Fibroblast of peridontal ligament (primary cell): ENCODE measurements around the gene PTPRD.
"Not testable (repeated sequence)": the region's sequence is repeated elsewhere in the genome, so short reads cannot be mapped to it uniquely, and the experiment has no call there.

Source experiments
- DNase-seq: peaks from one replicate; pipeline ENCODE4 v3.0.0-alpha.2; 2010; ENCODE audit errors: extremely low read depth

Gene PTPRD

DNA sequence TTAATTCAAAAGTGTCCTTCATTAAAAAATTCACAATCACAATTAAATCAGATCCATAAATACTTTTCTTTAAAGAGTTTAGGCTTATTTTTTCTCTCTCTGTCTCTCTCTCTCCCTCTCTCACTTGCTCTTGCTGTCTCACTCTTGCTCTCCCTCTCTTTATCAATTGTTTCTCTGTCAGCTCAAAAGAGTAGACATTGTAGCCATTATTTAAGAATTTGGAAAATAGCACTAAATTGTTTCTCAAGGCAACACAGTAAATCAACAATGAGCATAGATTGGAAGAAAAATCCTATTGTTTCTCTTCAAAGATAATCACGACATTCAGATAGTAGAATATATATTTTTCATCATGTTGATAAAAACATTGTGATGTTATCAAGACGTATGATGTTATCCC, 1114.0 kb downstream of the PTPRD start:
- DNase-seq, result no peak

DNA sequence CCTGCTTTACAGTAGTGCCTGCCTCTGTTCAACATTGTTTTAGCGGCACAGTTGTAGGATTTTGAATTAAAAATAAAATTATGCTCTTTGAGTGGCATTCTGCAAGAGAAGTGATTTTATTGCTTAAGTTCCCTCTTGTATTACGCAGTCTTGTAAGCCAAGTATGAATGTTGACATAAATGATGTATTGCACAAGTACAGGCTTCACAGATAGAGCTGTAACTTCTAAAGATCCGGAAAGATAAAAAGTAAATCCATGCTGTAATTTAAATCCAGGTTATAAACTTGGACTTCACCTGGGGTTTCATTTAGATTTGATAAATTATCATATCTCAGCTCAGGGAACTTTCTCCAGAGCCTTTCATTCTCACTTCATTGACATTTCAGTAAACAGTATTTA, 1114.7 kb downstream of the PTPRD start:
- DNase-seq, result no peak

DNA sequence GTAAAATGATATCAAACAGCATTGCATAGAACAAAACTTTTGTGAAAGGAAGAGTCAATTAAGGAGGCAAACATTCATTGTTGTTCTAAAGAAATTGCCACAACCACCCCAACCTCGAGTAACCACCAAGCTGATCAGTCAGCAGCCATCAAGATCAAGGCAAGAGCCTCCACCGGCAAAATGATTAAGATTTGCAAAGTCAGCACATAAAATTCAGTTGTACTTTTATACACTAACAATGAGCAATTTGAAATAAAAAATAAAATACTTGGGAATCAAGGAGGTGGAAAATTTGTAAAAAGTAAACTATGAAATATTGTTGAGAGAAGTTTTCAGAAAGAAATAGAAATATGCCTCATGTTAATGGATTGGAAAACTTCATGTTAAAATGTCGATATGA, 1118.5 kb downstream of the PTPRD start:
- DNase-seq, result no peak

DNA sequence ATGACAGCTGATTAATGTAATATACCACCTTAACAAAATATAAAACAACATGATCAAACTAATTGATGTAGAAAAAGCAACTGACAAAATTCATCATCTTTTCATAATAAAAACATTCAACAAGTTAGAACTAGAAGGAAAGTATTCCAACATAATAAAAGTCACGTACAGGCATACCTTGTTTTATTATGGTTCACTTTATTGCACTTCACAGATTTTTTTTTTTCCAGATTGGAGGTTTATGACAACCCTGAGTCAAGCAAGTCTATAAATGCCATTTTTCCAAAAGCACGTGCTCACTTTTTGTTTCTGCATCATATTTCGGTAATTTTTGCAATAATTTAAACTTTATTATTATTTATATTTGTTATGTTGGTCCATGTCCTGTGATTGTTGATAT, 1120.3 kb downstream of the PTPRD start:
- DNase-seq, result no peak

DNA sequence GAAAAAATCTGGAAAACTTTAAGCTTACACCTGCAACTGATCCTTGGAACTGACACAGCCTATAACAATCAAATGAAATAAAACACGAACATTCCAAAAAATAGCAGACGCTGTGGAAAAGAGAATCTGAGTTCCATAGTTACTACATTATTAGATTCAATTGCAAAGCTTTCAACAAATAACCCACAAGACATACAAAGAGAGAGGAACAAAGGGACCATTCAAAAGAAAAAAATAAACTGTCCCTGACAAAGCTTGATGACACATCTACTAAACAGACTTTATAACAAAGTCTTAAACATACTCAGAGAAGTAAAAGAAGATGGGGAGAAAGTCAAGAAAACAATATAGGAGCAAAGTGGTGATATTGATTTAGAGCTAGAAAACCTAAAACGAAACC, 1123.6 kb downstream of the PTPRD start:
- no peak for DNase-seq

DNA sequence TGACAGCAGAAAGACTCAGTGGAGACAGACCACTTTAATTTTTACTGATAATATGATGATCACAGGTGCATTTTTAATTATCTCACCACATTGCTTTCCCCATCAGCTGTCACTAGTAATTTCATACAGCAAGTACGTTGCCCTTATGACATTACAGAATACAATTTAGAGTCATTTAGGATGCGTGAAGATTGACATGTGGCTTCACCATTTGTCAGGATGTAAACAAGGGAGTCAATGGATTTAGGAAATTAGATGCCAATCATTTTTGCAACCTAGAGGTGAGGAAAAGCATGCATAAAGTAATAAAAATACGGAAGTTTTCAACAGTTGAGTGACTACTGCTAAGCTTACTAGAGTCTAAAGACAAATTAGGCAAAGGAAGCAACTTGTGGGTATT, 1129.6 kb downstream of the PTPRD start:
- DNase-seq, result no peak

DNA sequence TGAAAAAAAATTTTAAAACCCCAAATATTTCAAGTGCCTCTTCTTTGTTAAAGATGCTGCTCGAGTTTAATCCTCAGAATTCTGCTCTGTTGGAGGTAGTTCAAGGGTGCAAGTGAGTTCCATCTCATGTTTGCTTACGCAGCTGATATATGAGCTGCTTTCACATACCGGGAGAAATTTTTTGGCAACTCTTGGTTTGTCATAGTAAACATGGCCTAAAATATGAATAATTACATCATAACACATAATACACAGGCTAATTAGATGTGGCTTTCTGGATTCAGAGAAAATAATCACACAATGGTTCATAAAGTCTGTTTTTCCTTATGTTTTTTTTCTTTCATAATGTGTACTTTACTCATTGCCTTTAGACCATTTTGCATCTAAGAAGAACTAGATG, 1134.1 kb downstream of the PTPRD start:
- DNase-seq, result no peak

DNA sequence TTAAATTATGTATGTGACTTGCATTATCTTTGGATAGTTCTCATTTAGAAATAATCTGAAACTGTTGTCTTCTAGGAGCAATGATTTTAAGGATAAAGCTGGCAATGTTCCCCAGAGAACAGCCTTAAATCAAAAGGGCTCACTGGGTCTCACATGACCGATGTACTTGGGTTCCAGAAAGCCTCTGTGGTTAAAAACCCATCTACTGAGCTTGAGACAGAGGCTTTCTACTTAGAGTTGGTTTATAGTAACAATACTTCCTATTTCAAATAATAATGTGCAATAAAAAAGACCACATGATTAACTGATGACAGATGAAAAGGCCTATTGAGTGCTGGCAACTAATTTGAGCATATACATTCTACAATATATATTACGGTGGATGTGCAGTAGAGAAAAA, 1143.5 kb downstream of the PTPRD start:
- DNase-seq, result no peak

DNA sequence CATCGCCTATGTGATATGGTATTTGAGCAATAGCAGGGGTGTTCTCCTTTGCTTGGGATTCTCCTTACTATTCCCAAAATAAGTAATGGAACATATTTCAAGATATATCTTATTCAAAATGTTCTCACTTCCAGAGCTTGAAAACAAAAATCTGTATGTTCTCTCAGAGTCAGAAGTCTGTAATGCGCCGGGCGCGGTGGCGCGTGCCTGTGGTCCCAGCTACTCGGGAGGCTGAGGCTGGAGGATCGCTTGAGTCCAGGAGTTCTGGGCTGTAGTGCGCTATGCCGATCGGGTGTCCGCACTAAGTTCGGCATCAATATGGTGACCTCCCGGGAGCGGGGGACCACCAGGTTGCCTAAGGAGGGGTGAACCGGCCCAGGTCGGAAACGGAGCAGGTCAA, 1170.9 kb downstream of the PTPRD start:
- DNase-seq, result not testable (repeated sequence)

DNA sequence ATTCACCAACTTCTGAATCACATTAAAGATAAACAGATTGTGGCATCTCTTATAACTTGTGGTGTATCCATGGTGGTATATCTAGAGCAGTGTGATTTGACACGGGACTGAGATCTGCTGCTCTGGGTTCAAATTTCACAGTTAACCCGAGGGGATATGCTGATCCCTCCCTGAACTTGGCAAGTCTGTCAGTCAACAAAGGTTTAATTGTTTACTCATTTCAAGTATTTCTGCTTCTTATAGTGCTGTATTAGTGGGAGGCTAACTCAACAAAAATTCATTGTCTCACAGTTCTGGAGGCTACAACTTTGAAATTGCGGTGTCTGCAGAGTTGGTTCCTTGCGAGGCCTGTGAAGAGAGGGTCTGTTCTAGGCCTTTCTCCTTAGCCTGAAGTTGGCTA, 1175.2 kb downstream of the PTPRD start:
- DNase-seq, result no peak

DNA sequence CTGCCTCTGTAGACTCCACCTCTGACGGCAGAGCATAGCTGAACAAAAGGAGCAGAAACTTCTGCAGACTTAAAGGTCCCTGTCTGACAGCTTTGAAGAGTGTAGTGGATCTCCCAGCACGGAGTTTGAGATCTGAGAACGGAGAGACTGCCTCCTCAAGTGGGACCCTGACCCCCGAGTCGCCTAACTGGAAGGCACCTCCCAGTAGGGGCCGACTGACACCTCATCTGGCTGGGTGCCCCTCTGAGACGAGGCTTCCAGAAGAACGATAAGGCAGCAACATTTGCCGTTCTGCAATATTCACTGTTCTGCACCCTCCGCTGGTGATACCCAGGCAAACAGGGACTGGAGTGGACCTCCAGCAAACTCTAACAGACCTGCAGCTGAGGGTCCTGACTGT, 1186.3 kb downstream of the PTPRD start:
- not testable (repeated sequence) for DNase-seq

DNA sequence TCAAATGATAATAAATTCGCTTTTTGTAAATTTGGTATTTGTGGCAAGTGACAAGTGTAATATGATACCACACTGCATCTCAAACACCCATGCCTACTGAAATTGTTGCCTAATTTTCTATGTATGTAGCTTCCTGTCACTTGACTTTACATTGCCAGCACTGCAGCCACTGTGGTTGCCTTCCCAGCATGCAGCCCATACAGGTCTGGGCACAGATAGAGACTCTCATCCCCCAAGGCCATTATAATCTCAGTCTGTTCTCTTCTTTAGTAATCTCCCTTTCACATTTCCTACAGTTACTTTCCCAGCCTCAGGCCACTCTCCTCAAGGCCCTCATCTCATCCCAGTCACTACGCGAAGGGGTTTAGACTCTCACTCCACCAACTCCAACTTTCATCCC, 1200.6 kb downstream of the PTPRD start:
- DNase-seq, result no peak

DNA sequence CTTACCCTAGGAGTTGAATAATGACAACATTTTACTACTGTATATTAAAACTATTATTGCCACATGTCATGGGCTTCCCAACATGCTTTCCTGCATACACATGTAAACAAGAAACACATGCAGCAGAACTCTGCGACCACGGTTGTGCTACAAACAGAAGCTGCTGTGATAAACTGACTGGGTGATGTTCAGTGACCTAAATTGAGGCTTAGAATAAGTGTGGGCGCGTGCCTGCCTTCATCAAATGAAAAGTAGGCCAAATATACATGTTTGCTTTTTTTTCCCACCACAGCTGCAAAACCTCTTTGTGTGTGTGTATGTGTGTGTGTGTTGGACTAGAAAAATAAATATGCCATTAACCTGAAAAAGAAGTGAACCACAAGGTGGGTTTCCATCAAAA, 1202.1 kb downstream of the PTPRD start:
- DNase-seq, result no peak

DNA sequence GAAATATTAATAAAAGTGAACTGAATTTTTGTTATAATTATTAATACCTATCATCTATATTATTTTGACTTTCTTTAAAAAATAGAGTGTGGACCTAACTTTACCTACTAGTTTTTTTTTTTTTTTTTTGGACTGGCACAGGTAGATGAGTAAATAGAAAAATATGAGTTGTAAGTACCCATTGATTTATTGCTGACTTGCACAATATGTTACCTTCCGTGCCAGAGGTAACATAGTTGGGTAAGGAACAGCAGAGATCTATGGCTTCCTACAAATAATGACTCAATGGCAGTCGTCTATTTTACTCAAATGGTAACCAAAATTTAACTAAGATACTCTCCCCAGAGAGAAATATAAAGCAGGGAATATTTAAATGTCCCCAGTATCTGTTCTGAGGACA, 1212.8 kb downstream of the PTPRD start:
- DNase-seq, result no peak

DNA sequence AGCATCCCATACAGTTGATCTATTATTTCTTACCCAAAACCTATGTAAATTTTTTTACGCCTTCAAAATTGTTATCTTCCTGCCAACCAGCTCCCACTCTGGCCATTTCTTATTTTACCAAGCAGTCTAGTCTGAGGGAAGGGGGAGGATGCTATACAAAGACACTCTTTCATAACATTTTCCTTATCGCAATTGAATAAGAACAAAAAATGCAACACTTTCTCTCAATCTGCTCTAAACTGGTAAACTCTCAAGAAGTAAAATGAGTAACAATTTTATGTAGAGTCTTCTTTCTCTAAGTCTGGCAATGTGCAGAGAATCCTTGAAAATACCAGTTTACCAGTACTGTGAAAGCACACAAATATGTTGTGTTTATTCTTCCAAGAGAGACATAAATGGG, 1216.3 kb downstream of the PTPRD start:
- DNase-seq, result no peak

DNA sequence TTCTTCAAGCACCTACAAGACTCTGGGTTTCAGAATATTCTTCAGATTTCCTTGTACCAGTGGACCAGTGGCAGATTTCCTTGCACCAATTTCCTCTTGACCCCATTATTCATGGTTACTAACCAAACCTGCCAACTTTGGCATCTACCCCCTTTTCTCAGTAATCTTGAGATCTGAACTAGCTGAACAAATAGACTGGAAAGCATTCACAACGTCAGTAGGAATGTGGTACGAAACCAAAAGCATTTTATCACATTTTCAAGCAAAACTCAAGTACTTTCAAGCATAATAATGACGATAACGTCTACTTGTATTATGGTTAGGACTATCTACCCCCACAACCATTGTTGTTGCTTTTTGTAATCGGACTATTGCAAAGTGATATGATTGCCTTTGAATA, 1217.3 kb downstream of the PTPRD start:
- no peak for DNase-seq

DNA sequence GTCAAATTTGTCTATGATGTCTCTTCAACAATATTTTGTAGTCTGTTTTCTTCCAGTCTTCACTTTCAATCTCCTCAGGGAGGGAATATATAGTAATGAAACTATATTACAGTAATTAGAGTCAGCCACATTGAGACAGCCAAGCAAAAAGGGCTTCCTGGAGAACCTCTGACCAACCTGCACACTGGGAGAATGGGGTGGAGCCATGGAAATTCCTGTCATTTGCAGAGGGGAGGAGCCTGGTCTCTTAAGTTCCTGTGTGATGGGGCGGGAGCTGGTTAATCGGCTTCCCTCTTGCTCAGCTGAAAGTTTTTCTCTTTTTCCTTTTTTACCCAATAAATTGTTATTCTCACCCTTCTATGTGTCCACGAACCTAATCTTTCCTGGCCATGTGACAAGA, 1220.0 kb downstream of the PTPRD start:
- DNase-seq, result no peak

DNA sequence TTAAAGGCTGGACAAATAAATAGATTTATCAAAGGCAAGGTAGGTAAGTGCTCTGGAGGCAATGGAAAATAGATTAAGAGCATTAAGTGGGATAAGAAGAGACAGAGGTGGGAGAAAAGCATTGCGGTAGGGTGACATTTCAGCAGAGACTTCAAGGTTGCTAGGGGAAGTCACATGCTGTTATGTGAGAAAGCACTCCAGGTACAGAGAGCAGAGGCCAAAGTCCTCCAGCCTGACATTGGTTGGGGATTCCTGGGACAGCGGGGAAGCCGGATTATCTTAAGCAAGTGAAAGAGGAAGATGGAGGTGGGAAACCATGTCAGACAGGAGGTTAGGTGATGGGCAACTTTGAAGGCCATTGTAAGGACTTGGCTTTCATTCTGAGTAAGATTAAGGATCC, 1222.9 kb downstream of the PTPRD start:
- DNase-seq, result no peak

DNA sequence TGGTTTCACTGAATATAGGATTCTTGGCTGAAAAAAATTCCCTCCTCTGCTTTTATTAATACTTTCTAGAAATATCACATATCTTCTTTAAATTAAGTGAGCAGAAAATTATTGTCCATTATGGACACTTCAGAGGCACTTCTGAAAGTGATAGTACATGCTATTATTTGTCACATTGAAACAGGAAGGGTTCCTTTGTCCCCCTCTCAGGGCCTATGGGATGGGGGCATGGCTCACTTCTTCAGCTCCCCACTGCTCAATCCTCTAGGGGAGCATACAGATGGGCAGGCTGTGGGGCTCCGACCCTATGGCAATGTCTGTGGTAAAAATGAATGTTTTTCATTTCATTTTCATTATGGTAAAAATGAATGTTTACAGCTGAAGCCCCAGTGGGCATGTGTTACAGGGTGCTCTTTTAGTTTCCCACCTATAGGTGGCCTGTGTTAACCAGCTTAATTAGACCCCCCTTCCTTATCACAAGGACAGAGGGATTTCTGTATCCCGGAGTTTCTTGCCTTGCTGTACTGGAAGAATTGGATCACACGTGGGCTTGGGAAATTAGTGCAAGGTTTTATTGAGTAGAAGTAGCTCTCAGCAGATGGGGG, 1225.2 kb downstream of the PTPRD start:
- no peak for DNase-seq

DNA sequence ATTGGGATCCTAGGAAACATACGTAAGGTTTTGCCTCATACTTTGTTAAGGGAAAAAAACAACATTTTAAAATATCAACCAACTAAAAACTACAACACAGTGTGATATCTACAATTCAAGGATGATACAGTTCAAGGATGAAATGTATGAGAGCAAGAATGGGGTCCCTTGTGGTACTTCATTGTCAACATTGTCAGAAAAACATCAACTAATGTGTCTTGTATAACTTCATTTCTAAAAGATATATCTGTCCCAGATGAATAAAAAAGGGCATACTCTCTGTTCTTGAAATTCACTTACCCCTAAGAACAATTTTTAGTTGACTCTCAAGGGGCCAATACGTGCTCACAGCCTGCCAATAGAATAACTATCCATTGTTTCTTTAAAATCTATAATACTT, 1250.5 kb downstream of the PTPRD start:
- DNase-seq, result no peak

DNA sequence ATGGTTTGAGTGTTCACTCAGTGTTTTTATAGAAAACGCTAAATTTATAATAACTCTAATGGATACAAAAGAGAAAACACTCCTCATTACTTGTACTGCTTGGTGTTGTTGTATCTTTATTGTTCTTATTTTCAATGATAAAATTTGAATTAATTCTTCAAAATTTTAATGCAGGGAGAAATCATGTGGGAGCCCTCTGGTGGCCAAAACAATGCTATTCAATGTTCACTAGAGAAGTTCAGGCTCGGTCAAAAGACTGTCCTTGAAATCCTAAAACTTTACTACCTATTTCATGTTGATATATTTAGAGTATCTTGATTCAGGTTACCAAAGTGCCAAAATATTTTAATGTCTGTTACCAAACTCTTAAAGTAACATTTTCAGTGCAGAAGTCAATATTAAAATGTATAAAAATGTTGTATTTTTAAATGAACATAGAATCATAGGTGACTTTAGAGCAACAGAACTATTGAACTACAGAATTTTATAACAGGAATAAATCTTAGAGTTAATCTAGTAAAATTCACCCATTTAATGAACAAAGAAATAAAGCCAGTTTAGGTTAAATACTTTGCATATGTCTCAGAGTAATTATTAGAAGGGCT, 1259.8 kb downstream of the PTPRD start:
- DNase-seq, result peak; percentile 0

DNA sequence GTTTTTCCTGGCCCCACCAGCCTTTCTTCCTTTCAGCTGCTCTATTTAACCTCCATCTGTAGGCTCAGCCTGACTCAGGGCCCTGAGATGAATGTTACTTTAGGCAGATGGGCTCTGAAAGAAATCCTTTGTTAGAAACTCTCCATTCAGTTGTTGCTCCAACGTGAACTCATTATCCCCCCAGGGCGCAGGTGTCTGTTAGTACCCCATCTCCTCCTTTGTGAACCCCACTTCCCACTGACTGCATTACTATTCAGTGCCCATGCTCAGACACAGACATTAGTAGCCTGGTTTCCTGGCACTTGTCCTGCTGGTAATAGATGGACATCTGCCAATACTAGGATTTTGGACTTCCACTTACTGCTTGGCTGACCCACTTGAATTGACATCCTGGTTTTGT, 1271.6 kb downstream of the PTPRD start:
- no peak for DNase-seq

DNA sequence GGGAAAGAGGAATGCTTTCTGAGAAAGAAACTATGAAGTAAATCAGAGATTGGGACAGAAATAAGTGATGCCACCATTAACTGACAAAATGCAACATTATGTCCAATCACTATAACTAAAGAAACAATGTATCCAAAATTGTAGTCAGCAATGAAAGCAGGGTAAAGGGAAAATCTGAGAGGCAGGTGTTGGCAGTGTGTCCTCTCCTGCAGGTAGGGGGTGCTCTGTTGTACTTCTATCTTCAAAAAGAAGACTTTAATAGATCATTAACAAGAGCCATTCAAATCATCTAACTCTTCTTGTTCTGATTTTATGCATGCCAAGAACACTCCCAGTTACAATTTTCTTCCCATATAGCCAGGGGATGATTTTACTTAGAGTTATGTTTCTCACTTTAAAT, 1275.7 kb downstream of the PTPRD start:
- no peak for DNase-seq

DNA sequence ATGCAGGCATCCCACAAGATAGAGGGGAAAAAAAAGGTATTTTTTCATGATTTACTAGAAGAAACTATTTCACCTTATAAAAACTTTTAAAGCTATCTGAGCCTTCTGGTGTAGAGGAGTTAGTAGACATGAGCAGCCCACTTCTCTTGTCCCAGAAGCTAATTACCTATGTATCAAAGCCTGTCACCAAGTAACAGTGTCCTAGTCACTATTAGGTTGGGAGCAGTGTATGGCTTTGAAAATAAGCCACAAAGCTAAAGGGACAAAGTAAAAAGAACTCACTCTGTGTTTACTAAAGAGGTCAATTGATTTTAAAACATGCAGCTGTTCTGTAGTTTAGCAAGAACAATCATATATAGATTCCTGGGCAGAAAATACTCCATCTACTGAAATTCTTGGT, 1286.1 kb downstream of the PTPRD start:
- no peak for DNase-seq
